Frontal cortex (tissue), 4 donors: ENCODE measurements around the gene INPP5A. TPM values are rescaled to one million over a fixed set of nuclear protein-coding genes. Genes with fewer than 3 reads are reported as not detected.
"Not testable (repeated sequence)": the region's sequence is repeated elsewhere in the genome, so short reads cannot be mapped to it uniquely, and the experiment has no call there.

Experiments
- DNase-seq, 2 donors: peaks; one replicate each; pipeline ENCODE4 v3.0.0; 2012; ENCODE audit warnings: low spot score in 2 of 2
- FAIRE-seq: peaks from 2 replicates; lab custom pipeline; 2012; peaks lifted over from hg19 to GRCh38; lab: Jason Lieb, UNC
- total RNA-seq: library from RNA; depleted of rRNA; stranded (reverse); fragments of >200 nt; gene quantifications from one replicate; pipeline ENCODE4 v1.2.3, GENCODE V29; 2014
- donor health status: control.
- donor health status: control.
- donor health status: control.

INPP5A gene
- total RNA-seq, 1 donor from 2014 or later, result 38.7 TPM

- no peak for DNase-seq
Observed at GRCh38 chr10:132806561-132807003, 269.0 kb downstream of the INPP5A start.

GRCh38 chr10:132807621-132808049 lies 270.0 kb downstream of the INPP5A start:
- DNase-seq (no peak), FAIRE-seq (no peak)

More at GRCh38 chr10:132806561-132807003, 269.0 kb downstream of the INPP5A start:
- FAIRE-seq, result no peak

- DNase-seq (no peak), FAIRE-seq (no peak)
Observed at GRCh38 chr10:132808383-132809231, 271.0 kb downstream of the INPP5A start.

DNA sequence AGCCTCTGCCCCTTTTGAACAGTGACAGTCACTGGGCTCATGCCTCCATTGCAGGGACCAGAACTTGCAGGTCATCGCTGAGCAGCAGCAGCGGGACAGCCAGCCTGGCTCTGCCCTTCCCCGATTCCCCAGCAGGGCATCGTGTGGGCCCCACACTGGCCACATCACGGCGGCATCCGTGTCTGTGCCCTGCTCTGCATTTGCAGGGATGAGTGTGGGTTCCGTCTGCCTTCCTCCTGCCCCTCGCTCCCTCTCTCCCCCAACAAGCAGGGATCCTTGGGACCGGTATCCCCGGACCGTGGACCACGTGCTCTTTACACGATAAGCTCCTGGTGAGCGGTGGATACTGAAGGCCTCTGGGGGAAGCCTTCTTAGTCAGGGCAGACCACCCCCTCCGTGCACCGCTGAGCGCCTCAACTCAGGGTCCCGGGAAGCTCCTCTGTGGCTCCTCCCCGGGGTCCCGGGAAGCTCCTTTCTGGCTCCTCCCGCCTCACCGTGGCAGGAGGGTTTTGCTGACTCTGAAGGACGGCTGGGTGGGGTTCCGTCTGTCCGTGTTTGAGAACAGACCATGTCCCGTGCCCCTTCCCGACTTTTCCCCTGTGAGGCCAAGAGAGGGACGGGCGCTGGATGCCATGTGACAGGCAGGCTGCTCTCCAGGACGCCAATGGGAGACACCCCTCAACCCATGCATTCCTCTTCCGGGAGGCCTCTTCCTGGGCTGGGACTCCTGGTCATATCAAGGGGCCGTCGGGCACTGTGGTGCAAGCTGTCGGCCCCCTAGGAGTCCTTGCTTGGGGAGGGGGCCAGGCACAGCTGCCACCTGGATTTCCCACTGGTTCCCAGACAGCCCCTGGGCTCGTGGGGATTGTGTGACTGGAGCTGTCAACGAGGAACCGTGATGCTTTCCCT lies 271.9 kb downstream of the INPP5A start:
- DNase-seq (no peak), FAIRE-seq (no peak)

DNA sequence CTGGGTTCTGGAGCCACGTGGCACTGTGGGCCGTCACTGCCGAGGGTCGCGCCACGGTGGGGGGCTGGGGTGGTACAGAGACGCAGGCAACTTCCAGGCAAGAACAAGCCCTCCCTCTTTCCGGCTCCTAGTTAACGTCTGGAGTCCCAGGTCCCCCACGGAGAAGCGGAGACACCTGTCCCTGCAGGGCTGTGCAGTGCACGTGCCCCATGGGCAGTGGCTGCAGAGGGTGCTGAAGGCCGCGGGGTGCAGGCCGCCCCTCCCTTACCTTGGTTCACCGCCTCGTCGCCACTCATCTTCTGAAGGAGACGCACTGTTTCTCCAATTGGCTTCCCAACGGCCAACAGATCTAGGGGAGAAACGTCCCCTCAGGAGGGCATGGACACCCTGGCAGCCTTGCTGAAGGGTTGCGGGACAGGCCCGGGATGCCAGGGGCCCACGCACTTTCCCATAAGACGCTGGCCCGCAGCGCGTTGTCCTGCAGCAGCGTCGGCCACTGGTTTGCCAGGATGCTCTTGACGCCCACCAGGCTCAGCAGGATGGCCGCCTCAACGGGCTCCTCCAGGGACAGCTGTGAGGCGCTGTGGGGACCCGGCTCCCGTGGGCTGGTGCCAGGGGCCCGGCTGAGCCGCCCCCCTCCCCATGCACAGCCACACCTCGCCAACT lies 272.7 kb downstream of the INPP5A start:
- no peak for FAIRE-seq
- no peak for DNase-seq

- FAIRE-seq (no peak), DNase-seq (no peak)
Observed at GRCh38 chr10:132810807-132811700, 273.5 kb downstream of the INPP5A start.

GRCh38 chr10:132811891-132812481 lies 274.4 kb downstream of the INPP5A start:
- DNase-seq (no peak), FAIRE-seq (no peak)

DNA sequence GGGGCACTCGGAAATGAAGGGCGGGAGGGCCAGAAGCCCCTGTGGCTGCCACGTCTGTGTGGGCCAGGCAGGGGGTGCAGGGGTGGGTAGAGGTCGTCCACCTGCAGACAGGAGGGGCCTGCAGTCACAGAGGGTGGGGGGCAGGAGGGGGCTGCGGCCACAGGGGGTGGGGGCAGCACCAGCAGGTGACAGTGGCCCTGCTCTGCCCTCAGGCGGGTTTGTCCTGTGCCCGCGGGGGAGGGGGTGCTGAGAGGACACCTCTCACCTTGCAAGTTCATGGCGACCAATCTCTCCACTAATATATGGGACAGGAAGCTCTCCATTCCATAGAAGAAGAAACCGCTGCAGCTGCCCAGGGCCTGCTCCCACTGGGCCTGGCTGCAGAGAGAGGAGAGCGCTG lies 274.9 kb downstream of the INPP5A start:
- DNase-seq, result no peak
- FAIRE-seq, result no peak

DNA sequence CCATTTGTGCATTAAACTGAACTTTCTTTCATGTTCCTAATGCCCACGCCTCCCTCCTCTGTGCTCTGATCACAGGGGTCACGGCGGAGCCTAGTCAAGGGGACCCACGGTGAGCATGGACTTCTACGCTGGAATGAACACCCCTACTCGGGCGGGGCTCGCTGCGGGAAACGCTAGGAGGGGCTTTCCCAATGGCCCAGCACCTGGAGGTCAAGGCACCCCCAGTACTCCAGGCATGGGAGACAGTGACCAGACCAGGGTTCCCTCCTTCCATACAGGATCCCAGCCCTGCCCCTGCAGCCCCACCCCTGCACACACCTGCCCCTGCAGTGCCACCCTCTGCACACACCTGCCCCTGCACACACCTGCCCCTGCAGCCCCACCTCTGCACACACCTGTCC lies 275.4 kb downstream of the INPP5A start:
- FAIRE-seq, result no peak
- DNase-seq, result no peak

- DNase-seq (no peak), FAIRE-seq (no peak)
Observed at GRCh38 chr10:132813560-132814468, 276.2 kb downstream of the INPP5A start.

- FAIRE-seq (no peak), DNase-seq (no peak)
Observed at GRCh38 chr10:132814469-132814856, 276.9 kb downstream of the INPP5A start.

GRCh38 chr10:132815168-132815857 lies 277.7 kb downstream of the INPP5A start:
- FAIRE-seq (no peak), DNase-seq (no peak)

DNA sequence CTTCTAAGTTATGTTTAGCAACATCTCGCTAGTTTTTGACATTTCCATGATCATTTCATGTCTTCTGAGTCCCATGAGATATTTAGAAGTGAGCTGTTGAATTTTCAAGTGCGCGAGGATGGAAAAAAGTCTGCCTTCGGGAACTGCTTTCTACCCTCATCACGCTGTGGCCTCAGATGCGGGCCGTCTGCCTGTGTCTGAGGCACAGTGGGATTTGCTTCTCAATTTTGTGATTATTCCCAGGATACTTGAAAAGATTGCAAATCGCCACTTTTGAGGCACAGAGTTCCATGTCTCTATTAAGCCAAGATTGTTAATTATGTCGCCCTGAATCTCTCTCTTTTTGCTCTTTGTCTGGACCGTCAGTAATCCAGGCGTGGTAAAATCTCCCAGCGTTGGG lies 279.1 kb downstream of the INPP5A start:
- no peak for FAIRE-seq
- no peak for DNase-seq

GRCh38 chr10:132817701-132818211 lies 280.2 kb downstream of the INPP5A start:
- DNase-seq (no peak), FAIRE-seq (no peak)

DNA sequence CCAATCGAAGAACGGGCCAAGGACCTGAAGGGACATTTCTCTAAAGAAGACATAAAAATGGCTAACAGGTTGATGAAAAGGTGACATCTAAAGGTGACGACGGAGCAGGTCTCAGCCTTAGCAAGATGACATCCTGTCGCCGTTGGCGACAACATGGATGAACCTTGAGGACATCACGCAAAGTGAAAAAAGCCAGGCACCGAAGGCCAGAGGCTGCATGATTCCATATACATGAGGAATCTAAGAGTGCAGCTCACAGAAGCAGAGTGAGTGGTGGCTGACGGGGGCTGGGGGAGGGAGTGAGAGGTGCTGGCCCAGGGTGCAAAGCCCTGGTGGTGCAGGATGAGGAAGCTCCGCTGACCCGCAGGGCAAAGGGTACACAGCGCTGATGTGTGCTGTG lies 282.5 kb downstream of the INPP5A start:
- FAIRE-seq, result no peak
- no peak for DNase-seq

DNA sequence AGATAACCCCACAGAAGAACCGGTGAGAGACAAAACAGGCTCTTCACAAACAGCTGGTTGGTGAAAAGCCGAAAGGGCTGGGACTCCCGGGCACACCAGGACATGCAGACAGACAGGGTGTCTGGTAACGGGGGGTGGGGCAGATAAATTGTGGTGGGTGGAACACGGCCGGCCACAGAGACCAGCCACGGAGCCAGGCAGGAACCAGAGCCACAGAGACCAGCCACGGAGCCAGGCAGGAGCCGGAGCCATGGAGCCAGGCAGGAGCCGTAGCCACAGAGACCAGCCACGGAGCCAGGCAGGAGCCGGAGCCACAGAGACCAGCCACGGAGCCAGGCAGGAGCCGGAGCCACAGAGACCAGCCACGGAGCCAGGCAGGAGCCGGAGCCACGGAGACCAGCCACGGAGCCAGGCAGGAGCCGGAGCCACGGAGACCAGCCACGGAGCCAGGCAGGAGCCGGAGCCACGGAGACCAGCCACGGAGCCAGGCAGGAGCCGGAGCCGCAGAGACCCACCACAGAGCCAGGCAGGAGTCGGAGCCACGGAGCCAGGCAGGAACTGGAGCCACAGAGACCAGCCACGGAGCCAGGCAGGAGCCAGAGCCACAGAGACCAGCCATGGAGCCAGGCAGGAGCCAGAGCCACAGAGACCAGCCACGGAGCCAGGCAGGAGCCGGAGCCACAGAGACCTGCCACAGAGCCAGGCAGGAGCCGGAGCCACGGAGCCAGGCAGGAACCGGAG lies 288.4 kb downstream of the INPP5A start:
- not testable (repeated sequence) for FAIRE-seq

More for the DNA sequence above, 288.4 kb downstream of the INPP5A start:
- DNase-seq, result not testable (repeated sequence)
